ENCODE measurements around the gene SAMD4A.

The SAMD4A gene

GRCh38 chr14:54708161-54708560 is 141.2 kb downstream of the SAMD4A start:
- no peak for DNase-seq (ENCODE audit: low spot score)

GRCh38 chr14:54708982-54709381 is 142.1 kb downstream of the SAMD4A start:
- no peak for DNase-seq (ENCODE audit: low spot score)

- DNase-seq (ENCODE audit: low spot score): no peak
These were observed 142.5 kb downstream of the SAMD4A start for GRCh38 chr14:54709444-54709843.

- DNase-seq (ENCODE audit: low spot score): no peak
These were observed 142.9 kb downstream of the SAMD4A start for GRCh38 chr14:54709867-54710266.

- DNase-seq (ENCODE audit: low spot score): no peak
These were observed 144.4 kb downstream of the SAMD4A start for GRCh38 chr14:54711312-54711711.

GRCh38 chr14:54711812-54712464 is 145.0 kb downstream of the SAMD4A start:
- no peak for DNase-seq (ENCODE audit: low spot score)

GRCh38 chr14:54712465-54713200 is 145.7 kb downstream of the SAMD4A start:
- DNase-seq (ENCODE audit: low spot score): no peak

GRCh38 chr14:54713379-54713778 is 146.5 kb downstream of the SAMD4A start:
- DNase-seq (ENCODE audit: low spot score): no peak

- no peak for DNase-seq (ENCODE audit: low spot score)
These were observed 148.3 kb downstream of the SAMD4A start for GRCh38 chr14:54715239-54715638.

GRCh38 chr14:54715811-54716210 is 148.9 kb downstream of the SAMD4A start:
- no peak for DNase-seq (ENCODE audit: low spot score)

- DNase-seq (ENCODE audit: low spot score): no peak
These were observed 149.9 kb downstream of the SAMD4A start for GRCh38 chr14:54716862-54717261.

GRCh38 chr14:54718046-54718445 is 151.1 kb downstream of the SAMD4A start:
- DNase-seq (ENCODE audit: low spot score): no peak

GRCh38 chr14:54719406-54719805 is 152.5 kb downstream of the SAMD4A start:
- DNase-seq (ENCODE audit: low spot score): no peak

- no peak for DNase-seq (ENCODE audit: low spot score)
These were observed 156.0 kb downstream of the SAMD4A start for GRCh38 chr14:54722791-54723432.

GRCh38 chr14:54724123-54724522 is 157.2 kb downstream of the SAMD4A start:
- no peak for DNase-seq (ENCODE audit: low spot score)

- DNase-seq (ENCODE audit: low spot score): no peak
These were observed 157.9 kb downstream of the SAMD4A start for GRCh38 chr14:54724676-54725325.

- no peak for DNase-seq (ENCODE audit: low spot score)
These were observed 159.1 kb downstream of the SAMD4A start for GRCh38 chr14:54725998-54726397.

- no peak for DNase-seq (ENCODE audit: low spot score)
These were observed 161.0 kb downstream of the SAMD4A start for GRCh38 chr14:54727929-54728328.

GRCh38 chr14:54728700-54729527 is 162.0 kb downstream of the SAMD4A start:
- no peak for DNase-seq (ENCODE audit: low spot score)

GRCh38 chr14:54730156-54730961 is 163.4 kb downstream of the SAMD4A start:
- no peak for DNase-seq (ENCODE audit: low spot score)

GRCh38 chr14:54734966-54735365 is 168.0 kb downstream of the SAMD4A start:
- DNase-seq (ENCODE audit: low spot score): no peak

All from putamen (tissue), 1 donor.